Hepatocyte (in vitro differentiated cells): Measurements from ENCODE around the gene UTP4.

Source experiments
- EZH2 ChIP-seq: fragments of 200-600 bp; sonication (generic); IDR thresholded peaks from 2 replicates; pipeline ENCODE4 v1.6.1; 2016; ENCODE audit warnings: antibody characterized with exemption, mild to moderate bottlenecking, borderline replicate concordance
- EZH2phosphoT487 ChIP-seq: fragments of 200-600 bp; sonication (generic); IDR thresholded peaks from one replicate; pipeline ENCODE4 v1.6.1; 2018; ENCODE audit warnings: antibody characterized with exemption, mild to moderate bottlenecking, low read depth, moderate library complexity; ENCODE audit not compliant: unreplicated experiment, severe bottlenecking
- TF ChIP-seq, protein P1 (sequence below): fragments of 200-600 bp; sonication (generic); IDR thresholded peaks from 2 replicates; pipeline ENCODE4 v1.5.1; 2016; ENCODE audit warnings: antibody characterized with exemption, mild to moderate bottlenecking; ENCODE audit not compliant: poor library complexity

DNA sequence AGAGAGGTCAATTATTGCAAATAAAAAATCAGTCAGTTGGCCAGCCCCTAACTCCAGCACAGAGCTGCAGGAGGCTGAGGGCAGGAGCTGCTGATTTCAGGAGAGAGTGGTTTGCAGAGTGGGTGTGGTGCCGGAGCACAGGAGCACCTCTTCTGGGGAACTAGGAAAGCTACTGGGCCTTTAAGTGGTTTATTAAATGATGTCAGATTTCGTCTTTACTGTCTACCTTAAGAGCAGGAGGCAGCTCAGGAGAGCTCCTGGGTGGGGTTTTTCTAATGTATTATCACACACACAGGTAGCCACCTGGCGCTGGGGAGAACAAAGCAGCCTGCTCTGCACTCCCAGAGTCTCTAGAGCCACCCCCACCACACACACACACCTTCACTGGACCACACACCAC is 38.5 kb upstream of the UTP4 start:
- TF ChIP-seq EZH2phosphoT487: no peak
- TF ChIP-seq, protein P1, sequence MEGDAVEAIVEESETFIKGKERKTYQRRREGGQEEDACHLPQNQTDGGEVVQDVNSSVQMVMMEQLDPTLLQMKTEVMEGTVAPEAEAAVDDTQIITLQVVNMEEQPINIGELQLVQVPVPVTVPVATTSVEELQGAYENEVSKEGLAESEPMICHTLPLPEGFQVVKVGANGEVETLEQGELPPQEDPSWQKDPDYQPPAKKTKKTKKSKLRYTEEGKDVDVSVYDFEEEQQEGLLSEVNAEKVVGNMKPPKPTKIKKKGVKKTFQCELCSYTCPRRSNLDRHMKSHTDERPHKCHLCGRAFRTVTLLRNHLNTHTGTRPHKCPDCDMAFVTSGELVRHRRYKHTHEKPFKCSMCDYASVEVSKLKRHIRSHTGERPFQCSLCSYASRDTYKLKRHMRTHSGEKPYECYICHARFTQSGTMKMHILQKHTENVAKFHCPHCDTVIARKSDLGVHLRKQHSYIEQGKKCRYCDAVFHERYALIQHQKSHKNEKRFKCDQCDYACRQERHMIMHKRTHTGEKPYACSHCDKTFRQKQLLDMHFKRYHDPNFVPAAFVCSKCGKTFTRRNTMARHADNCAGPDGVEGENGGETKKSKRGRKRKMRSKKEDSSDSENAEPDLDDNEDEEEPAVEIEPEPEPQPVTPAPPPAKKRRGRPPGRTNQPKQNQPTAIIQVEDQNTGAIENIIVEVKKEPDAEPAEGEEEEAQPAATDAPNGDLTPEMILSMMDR: no peak
- no peak for TF ChIP-seq EZH2
